A549 (cell line): ENCODE measurements around the gene PEX10. TPM values are rescaled to one million over a fixed set of nuclear protein-coding genes. Genes with fewer than 3 reads are reported as not detected.

Source experiments
- ATAC-seq, 2 experiments: fragments of 200-7000 bp in 1 of 2; fragments of >200 bp in 1 of 2; cut with Nextera tagmentation in 1 of 2; cut with Tn5 transposase in 1 of 2; 3 replicates each; pipeline versions ENCODE4 v1.8.0 to v1.9.1; 2018 to 2020; ENCODE audit warnings: mild to moderate bottlenecking in 1 of 2, moderate library complexity in 1 of 2
- CTCF ChIA-PET: fragments of 300-600 bp; sonication (Branson Sonifier 250); formaldehyde crosslinking; extraction: SDS; loops from one replicate; lab custom pipeline; 2021; ENCODE audit warnings: antibody characterized with exemption, inconsistent platforms; lab: Yijun Ruan, JAX
- POLR2A ChIA-PET: fragments of 350-600 bp; formaldehyde crosslinking; extraction: SDS; loops from one replicate; lab custom pipeline; 2021; ENCODE audit warnings: antibody characterized with exemption, inconsistent platforms; lab: Yijun Ruan, JAX
- DNase-seq, 2 experiments: peaks; one replicate each; pipeline versions ENCODE4 v3.0.0 to v3.0.0-alpha.2; 2011 to 2016; ENCODE audit warnings: low read depth in 1 of 2, low spot score in 1 of 2
- FAIRE-seq: peaks from 2 replicates; lab custom pipeline; 2011; peaks lifted over from hg19 to GRCh38; lab: Jason Lieb, UNC
- H3K27ac ChIP-seq, 2 experiments: fragments of >200 bp; sonication (Bioruptor Twin); formaldehyde crosslinking; 3 replicates each; pipeline ENCODE4 v1.5.1; 2016 to 2017
- H3K4me1 ChIP-seq: fragments of >200 bp; sonication (Bioruptor Twin); formaldehyde crosslinking; 3 replicates; pipeline ENCODE4 v1.6.1; 2016
- H3K4me2 ChIP-seq: fragments of >200 bp; sonication (Bioruptor Twin); formaldehyde crosslinking; 3 replicates; pipeline ENCODE4 v1.6.1; 2016
- H3K4me3 ChIP-seq: fragments of >200 bp; sonication (Bioruptor Twin); formaldehyde crosslinking; 3 replicates; pipeline ENCODE4 v1.5.1; 2016
- H3K9me3 ChIP-seq: fragments of >200 bp; sonication (Bioruptor Twin); formaldehyde crosslinking; 3 replicates; pipeline ENCODE4 v1.6.1; 2016
- CBX2 ChIP-seq: fragments of 200-600 bp; sonication (generic); IDR thresholded peaks from 2 replicates; pipeline ENCODE4 v1.6.1; 2016; ENCODE audit warnings: low read depth, mild to moderate bottlenecking, borderline replicate concordance
- CBX8 ChIP-seq: fragments of 200-600 bp; sonication (generic); IDR thresholded peaks from 2 replicates; pipeline ENCODE4 v1.6.1; 2016
- EHMT2 ChIP-seq: fragments of 200-600 bp; sonication (generic); IDR thresholded peaks from 2 replicates; pipeline ENCODE4 v1.6.1; 2016; ENCODE audit warnings: antibody characterized with exemption, low read depth, mild to moderate bottlenecking, moderate library complexity
- FOSL2 ChIP-seq, 2 experiments: fragments of 450-650 bp in 1 of 2; fragments of >200 bp in 1 of 2; sonication (Bioruptor Twin) in 1 of 2; formaldehyde crosslinking; IDR thresholded peaks; 2 replicates each; pipeline versions ENCODE4 v1.5.0 to v1.6.1; 2016 to 2020; ENCODE audit warnings: mild to moderate bottlenecking in 1 of 2, moderate library complexity in 1 of 2
- FOXS1 ChIP-seq: fragments of 250-450 bp; sonication (Bioruptor Pico); IDR thresholded peaks from 2 replicates; pipeline ENCODE4 v1.5.0; 2020; ENCODE audit warnings: mild to moderate bottlenecking, moderate library complexity
- HDAC2 ChIP-seq: fragments of 200-600 bp; sonication (generic); IDR thresholded peaks from 2 replicates; pipeline ENCODE4 v1.6.1; 2016
- HOXA7 ChIP-seq: fragments of 250-450 bp; sonication (Bioruptor Pico); IDR thresholded peaks from 2 replicates; pipeline ENCODE4 v1.5.0; 2020; ENCODE audit warnings: mild to moderate bottlenecking, moderate library complexity
- JUN ChIP-seq, 2 experiments: fragments of >200 bp; sonication (Bioruptor Twin); formaldehyde crosslinking; IDR thresholded peaks; 2 replicates in 1 of 2; 3 replicates in 1 of 2; pipeline ENCODE4 v1.6.1; 2016 to 2017
- KDM1A ChIP-seq: fragments of 200-600 bp; sonication (generic); IDR thresholded peaks from 2 replicates; pipeline ENCODE4 v1.6.1; 2016; ENCODE audit warnings: low read depth, mild to moderate bottlenecking
- MAFK ChIP-seq: fragments of 450-650 bp; IDR thresholded peaks from 2 replicates; pipeline ENCODE4 v1.6.1; 2014; ENCODE audit not compliant: partially characterized antibody
- NFE2L2 ChIP-seq: fragments of 150-350 bp; conservative IDR thresholded peaks from 2 replicates; pipeline ENCODE4 v1.6.1; 2014; ENCODE audit warnings: low read length
- NPAS2 ChIP-seq: fragments of 250-450 bp; sonication (Bioruptor Pico); IDR thresholded peaks from 2 replicates; pipeline ENCODE4 v1.8.0; 2022; ENCODE audit warnings: mild to moderate bottlenecking, moderate library complexity, borderline replicate concordance
- NR3C1 ChIP-seq: fragments of >200 bp; sonication (Bioruptor Twin); formaldehyde crosslinking; IDR thresholded peaks from 3 replicates; pipeline ENCODE4 v1.6.1; 2017
- PHF8 ChIP-seq: fragments of 200-600 bp; sonication (generic); IDR thresholded peaks from 2 replicates; pipeline ENCODE4 v1.6.1; 2016; ENCODE audit warnings: low read depth, mild to moderate bottlenecking, antibody characterized with exemption, moderate library complexity, borderline replicate concordance
- POLR2AphosphoS2 ChIP-seq: conservative IDR thresholded peaks from 2 replicates; pipeline ENCODE4 v1.6.1; 2012; ENCODE audit warnings: low read length, improper control_type of control experiment, inconsistent platforms
- RARB ChIP-seq: fragments of 250-450 bp; sonication (Bioruptor Pico); IDR thresholded peaks from 2 replicates; pipeline ENCODE4 v1.8.0; 2021; ENCODE audit warnings: mild to moderate bottlenecking, moderate library complexity
- RCOR1 ChIP-seq: fragments of 150-350 bp; IDR thresholded peaks from 2 replicates; pipeline ENCODE4 v1.6.1; 2014; ENCODE audit warnings: antibody characterized with exemption, low read length, low read depth
- RNF2 ChIP-seq: fragments of 200-600 bp; sonication (generic); IDR thresholded peaks from 2 replicates; pipeline ENCODE4 v1.6.1; 2016; ENCODE audit warnings: low read depth, mild to moderate bottlenecking, antibody characterized with exemption, moderate library complexity, borderline replicate concordance
- SMC3 ChIP-seq: fragments of >200 bp; sonication (Bioruptor Twin); formaldehyde crosslinking; IDR thresholded peaks from 3 replicates; pipeline ENCODE4 v1.6.1; 2018; ENCODE audit warnings: inconsistent platforms
- SREBF2 ChIP-seq: fragments of 450-650 bp; IDR thresholded peaks from 2 replicates; pipeline ENCODE4 v1.6.1; 2014; ENCODE audit warnings: mild to moderate bottlenecking, moderate library complexity
- ZC3H11A ChIP-seq: fragments of 450-650 bp; IDR thresholded peaks from 2 replicates; pipeline ENCODE4 v1.6.1; 2014; ENCODE audit warnings: antibody characterized with exemption, mild to moderate bottlenecking
- ZFP36 ChIP-seq: fragments of 450-650 bp; IDR thresholded peaks from 2 replicates; pipeline ENCODE4 v1.6.1; 2014; ENCODE audit warnings: borderline replicate concordance; ENCODE audit not compliant: partially characterized antibody
- WGBS: methylation state at CpG from one replicate; pipeline ENCODE4 v1.1.6; 2017; ENCODE audit errors: missing lambda C conversion rate; 5-methylcytosine and 5-hydroxymethylcytosine counted together
- polyA plus RNA-seq, 4 experiments: library from polyadenylated mRNA; depleted of rRNA in 3 of 4; stranded (reverse); fragments of >200 nt; fragmentation: RNase III in 1 of 4; extraction: RNeasy Plus Mini Kit Qiagen cat#74134 plus additional on column Dnase treatment in 1 of 4; gene quantifications; 2 replicates in 3 of 4; 3 replicates in 1 of 4; pipeline ENCODE4 v1.2.3, GENCODE V29; 2011 to 2017
- TF ChIP-seq, protein P1 (sequence below): fragments of 150-350 bp; IDR thresholded peaks from 2 replicates; pipeline ENCODE4 v1.6.1; 2014; ENCODE audit warnings: low read depth, mild to moderate bottlenecking, low read length
- TF ChIP-seq, protein P2 (sequence below): fragments of >200 bp; sonication (Bioruptor Twin); formaldehyde crosslinking; IDR thresholded peaks from 3 replicates; pipeline ENCODE4 v1.6.1; 2016
- TF ChIP-seq, protein P3 (sequence below): fragments of 450-650 bp; IDR thresholded peaks from 2 replicates; pipeline ENCODE4 v1.6.1; 2014; ENCODE audit warnings: antibody characterized with exemption
- TF ChIP-seq, protein P4 (sequence below): IDR thresholded peaks from 2 replicates; pipeline ENCODE4 v1.6.1; 2012
- TF ChIP-seq, protein P5 (sequence below): IDR thresholded peaks from 2 replicates; pipeline ENCODE4 v1.6.1; 2012
- TF ChIP-seq, protein P6 (sequence below): fragments of 250-450 bp; sonication (Bioruptor Pico); IDR thresholded peaks from 2 replicates; pipeline ENCODE4 v1.5.0; 2020; ENCODE audit warnings: low read depth, mild to moderate bottlenecking, moderate library complexity
- TF ChIP-seq, protein P7 (sequence below): fragments of >200 bp; sonication (Bioruptor Twin); formaldehyde crosslinking; IDR thresholded peaks from 3 replicates; pipeline ENCODE4 v1.5.1; 2016

Gene PEX10
- polyA plus RNA-seq, 2 of the 4 experiments (the other 2 are of a cell fraction): 12.3 to 20.2 TPM

DNA sequence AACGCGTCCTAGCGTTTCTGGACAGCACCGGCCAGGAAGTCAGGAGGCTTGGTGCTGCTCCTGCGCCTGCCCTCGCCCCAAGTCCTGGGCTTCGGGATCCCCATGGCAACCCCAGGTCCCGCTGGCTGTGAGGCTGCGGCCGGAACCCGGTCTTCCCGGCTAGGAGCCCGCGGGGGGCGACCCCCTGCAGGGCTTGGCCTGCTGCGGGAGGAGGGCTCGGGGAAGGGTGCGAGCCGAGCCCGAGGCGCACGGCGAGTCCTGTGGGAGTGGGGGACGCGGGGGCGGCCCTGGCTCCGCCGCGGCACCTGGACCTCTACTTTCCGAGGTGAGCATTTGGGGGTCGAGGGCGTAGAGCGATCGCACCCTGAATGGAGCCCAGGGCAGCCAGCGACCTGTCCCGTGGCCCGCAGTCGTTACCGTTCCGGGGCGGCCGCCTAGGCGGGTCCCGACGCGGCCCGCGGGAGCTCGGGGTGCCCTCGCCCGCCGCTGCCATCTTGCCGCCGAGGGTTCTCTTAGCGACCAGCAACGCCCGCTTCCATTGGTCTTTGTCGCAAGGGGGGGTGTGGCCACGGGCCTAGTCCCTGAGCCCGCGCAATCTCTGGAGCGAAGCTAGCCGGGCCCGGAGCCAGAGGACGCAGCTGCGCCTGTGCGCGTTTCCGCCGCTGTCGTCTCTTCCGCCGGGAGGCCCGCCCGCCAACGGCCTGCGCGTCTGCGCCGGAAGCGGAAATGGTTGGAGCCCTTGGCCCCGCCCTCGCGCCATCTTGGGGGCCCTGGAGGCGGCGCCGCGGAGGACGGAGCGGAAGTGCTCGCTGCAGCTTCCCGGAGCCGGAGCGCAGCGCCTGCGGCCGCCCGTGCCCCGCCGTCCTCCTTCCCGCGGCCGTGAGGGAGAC, 21.1 kb downstream of the PEX10 start, which contains the start of the genes MORN1 and RER1:
TSS of gene MORN1 (minus strand) at position 514 of the 890 bp plus-strand sequence. CDS start at position 493, 21 bp downstream.
TSS of gene RER1 (plus strand) at position 801 of the 890 bp plus-strand sequence. CDS start 3,950 bp downstream, outside the sequence.
- Histone ChIP-seq H3K9me3 (no peaks in the 10 kb centered on the region), H3K4me1 (peaks cover 25% of the 10 kb centered on the region), H3K4me3 (peak within 1 kb of the TSS; percentile 100), H3K4me2 (peak within 1 kb of the TSS; percentile 100), H3K27ac (peak within 1 kb of the TSS; percentile 98)
- ChIA-PET CTCF (interaction anchor here (0.6 to 16.3 kb wide), 4 partner anchors 10 to 329 kb away, joined by 3 to 267 read pairs (median 18); partner anchors contain the start of gene FAAP20), POLR2A (interaction anchor here (0.6 to 1.3 kb wide), 15 partner anchors 10 to 988 kb away, joined by 3 to 10 read pairs (median 4); partner anchors contain the start of gene FAAP20)
- peak; percentile 84 to 97 for DNase-seq
- ATAC-seq: peak; percentile 97
- 0% methylated on average over 25 of the region's 103 CpGs for WGBS
- no peak for FAIRE-seq
- TF ChIP-seq, protein P1, sequence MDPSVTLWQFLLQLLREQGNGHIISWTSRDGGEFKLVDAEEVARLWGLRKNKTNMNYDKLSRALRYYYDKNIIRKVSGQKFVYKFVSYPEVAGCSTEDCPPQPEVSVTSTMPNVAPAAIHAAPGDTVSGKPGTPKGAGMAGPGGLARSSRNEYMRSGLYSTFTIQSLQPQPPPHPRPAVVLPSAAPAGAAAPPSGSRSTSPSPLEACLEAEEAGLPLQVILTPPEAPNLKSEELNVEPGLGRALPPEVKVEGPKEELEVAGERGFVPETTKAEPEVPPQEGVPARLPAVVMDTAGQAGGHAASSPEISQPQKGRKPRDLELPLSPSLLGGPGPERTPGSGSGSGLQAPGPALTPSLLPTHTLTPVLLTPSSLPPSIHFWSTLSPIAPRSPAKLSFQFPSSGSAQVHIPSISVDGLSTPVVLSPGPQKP: no peak
- TF ChIP-seq FOXS1 (CRISPR knock-in tag) (no peak), EHMT2 (no peak), CBX2 (no peak), FOSL2 (IDR thresholded peaks at IDR 0.05) (no peak), FOSL2 (CRISPR knock-in tag; IDR thresholded peaks at IDR 0.05) (no peak), HDAC2 (no peak), CBX8 (no peak), SMC3 (no peak), RNF2 (no peak), KDM1A (no peak), JUN (IDR thresholded peaks at IDR 0.05) (peak in 1 of 2 experiments; percentile 78; a peak in 2 of 5 replicates), RARB (CRISPR knock-in tag) (no peak), RCOR1 (no peak), NFE2L2 (no peak), PHF8 (peak; percentile 45; the same call in 1 of the 2 replicates), SREBF2 (no peak), HOXA7 (no peak), ZC3H11A (no peak), MAFK (no peak), ZFP36 (no peak), NR3C1 (no peak), NPAS2 (CRISPR knock-in tag) (no peak), POLR2AphosphoS2 (no peak)
- TF ChIP-seq, protein P2, sequence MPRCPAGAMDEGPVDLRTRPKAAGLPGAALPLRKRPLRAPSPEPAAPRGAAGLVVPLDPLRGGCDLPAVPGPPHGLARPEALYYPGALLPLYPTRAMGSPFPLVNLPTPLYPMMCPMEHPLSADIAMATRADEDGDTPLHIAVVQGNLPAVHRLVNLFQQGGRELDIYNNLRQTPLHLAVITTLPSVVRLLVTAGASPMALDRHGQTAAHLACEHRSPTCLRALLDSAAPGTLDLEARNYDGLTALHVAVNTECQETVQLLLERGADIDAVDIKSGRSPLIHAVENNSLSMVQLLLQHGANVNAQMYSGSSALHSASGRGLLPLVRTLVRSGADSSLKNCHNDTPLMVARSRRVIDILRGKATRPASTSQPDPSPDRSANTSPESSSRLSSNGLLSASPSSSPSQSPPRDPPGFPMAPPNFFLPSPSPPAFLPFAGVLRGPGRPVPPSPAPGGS: 0 out of 3 replicates have a peak, but pooled peaks have one; percentile 53
- TF ChIP-seq, protein P3, sequence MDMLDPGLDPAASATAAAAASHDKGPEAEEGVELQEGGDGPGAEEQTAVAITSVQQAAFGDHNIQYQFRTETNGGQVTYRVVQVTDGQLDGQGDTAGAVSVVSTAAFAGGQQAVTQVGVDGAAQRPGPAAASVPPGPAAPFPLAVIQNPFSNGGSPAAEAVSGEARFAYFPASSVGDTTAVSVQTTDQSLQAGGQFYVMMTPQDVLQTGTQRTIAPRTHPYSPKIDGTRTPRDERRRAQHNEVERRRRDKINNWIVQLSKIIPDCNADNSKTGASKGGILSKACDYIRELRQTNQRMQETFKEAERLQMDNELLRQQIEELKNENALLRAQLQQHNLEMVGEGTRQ: no peak
- TF ChIP-seq, protein P4, sequence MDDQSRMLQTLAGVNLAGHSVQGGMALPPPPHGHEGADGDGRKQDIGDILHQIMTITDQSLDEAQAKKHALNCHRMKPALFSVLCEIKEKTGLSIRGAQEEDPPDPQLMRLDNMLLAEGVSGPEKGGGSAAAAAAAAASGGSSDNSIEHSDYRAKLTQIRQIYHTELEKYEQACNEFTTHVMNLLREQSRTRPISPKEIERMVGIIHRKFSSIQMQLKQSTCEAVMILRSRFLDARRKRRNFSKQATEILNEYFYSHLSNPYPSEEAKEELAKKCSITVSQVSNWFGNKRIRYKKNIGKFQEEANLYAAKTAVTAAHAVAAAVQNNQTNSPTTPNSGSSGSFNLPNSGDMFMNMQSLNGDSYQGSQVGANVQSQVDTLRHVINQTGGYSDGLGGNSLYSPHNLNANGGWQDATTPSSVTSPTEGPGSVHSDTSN: no peak
- TF ChIP-seq, protein P5, sequence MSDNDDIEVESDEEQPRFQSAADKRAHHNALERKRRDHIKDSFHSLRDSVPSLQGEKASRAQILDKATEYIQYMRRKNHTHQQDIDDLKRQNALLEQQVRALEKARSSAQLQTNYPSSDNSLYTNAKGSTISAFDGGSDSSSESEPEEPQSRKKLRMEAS: 0 out of 2 replicates have a peak, but pooled peaks have one; percentile 17
- TF ChIP-seq, protein P6, sequence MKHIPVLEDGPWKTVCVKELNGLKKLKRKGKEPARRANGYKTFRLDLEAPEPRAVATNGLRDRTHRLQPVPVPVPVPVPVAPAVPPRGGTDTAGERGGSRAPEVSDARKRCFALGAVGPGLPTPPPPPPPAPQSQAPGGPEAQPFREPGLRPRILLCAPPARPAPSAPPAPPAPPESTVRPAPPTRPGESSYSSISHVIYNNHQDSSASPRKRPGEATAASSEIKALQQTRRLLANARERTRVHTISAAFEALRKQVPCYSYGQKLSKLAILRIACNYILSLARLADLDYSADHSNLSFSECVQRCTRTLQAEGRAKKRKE: no peak
- TF ChIP-seq, protein P7, sequence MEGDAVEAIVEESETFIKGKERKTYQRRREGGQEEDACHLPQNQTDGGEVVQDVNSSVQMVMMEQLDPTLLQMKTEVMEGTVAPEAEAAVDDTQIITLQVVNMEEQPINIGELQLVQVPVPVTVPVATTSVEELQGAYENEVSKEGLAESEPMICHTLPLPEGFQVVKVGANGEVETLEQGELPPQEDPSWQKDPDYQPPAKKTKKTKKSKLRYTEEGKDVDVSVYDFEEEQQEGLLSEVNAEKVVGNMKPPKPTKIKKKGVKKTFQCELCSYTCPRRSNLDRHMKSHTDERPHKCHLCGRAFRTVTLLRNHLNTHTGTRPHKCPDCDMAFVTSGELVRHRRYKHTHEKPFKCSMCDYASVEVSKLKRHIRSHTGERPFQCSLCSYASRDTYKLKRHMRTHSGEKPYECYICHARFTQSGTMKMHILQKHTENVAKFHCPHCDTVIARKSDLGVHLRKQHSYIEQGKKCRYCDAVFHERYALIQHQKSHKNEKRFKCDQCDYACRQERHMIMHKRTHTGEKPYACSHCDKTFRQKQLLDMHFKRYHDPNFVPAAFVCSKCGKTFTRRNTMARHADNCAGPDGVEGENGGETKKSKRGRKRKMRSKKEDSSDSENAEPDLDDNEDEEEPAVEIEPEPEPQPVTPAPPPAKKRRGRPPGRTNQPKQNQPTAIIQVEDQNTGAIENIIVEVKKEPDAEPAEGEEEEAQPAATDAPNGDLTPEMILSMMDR: no peak
